ENCODE results near the gene EIF2B5.

The EIF2B5 gene

DNA sequence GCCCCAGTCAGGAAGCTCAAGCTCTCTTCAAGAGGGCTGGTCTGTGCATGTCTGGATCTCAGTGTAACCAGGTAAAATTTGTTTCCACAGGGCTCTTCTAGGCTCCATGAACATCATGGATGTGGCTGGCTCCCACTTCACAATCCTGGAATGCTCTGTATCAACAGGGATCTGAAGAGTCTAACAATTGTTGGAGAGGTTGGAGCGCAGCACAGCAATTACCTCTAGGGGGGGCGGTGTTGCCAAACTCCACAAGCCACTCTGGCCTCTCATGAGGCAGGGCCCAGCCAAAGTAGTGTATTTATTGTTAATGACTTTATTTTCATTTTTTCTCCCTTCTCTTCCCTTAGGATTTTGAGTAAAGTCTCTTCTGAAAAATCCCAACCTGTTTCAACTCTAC is 6.1 kb upstream of the EIF2B5 start:
- Mint-ChIP-seq H3K36me3 (ENCODE audit: low read depth) (no peaks in the 10 kb centered on the region), H3K9me3 (no peaks in the 10 kb centered on the region), H3K27me3 (ENCODE audit: low read depth) (peaks cover 4% of the 10 kb centered on the region), H3K4me3 (no peak overlapping the region), H3K4me1 (peaks cover 5% of the 10 kb centered on the region), H3K27ac (no peak overlapping the region)
- peak in 2 of 3 experiments; percentile 15 to 16 for TF ChIP-seq CTCF (IDR thresholded peaks at IDR 0.05; ENCODE audit: unreplicated experiment in 3 of 3)

DNA sequence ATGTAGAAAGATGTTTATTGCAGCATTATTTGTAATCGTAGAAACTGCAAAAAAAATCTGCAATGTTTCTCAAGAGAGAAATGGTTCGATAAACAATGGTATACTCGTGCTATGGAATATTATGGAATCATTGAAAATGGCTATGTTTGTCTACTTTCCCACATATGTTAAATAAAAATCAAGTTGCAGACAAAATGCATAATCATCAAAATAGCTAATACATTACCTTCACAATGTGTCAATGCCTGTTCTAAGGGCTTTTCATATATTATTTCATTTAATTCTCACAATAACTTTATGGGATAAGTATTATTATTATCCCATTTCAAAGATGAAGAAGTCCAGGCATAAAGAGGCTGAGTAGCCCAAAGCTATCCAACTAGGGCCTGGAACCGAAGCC is 2.2 kb upstream of the EIF2B5 start:
- no peak for TF ChIP-seq CTCF (IDR thresholded peaks at IDR 0.05; ENCODE audit: unreplicated experiment in 3 of 3)

GRCh38 chr3:184133840-184134745 is 1.1 kb upstream of the EIF2B5 start:
- Mint-ChIP-seq H3K4me3 (peak overlapping the region; percentile 96 to 97 (median 96)), H3K9me3 (no peaks in the 10 kb centered on the region), H3K27ac (peak overlapping the region; percentile 84 to 96 (median 95)), H3K4me1 (peaks cover 34% of the 10 kb centered on the region), H3K27me3 (ENCODE audit: low read depth) (no peaks in the 10 kb centered on the region), H3K36me3 (ENCODE audit: low read depth) (peaks cover 4% of the 10 kb centered on the region)
- no peak for TF ChIP-seq CTCF (IDR thresholded peaks at IDR 0.05; ENCODE audit: unreplicated experiment in 3 of 3)

More for the DNA sequence above, 2.2 kb upstream of the EIF2B5 start:
- Mint-ChIP-seq H3K4me3 (no peak overlapping the region), H3K36me3 (ENCODE audit: low read depth) (peaks cover 4% of the 10 kb centered on the region), H3K27me3 (ENCODE audit: low read depth) (peaks cover 4% of the 10 kb centered on the region), H3K27ac (no peak overlapping the region), H3K9me3 (no peaks in the 10 kb centered on the region), H3K4me1 (peaks cover 34% of the 10 kb centered on the region)

DNA sequence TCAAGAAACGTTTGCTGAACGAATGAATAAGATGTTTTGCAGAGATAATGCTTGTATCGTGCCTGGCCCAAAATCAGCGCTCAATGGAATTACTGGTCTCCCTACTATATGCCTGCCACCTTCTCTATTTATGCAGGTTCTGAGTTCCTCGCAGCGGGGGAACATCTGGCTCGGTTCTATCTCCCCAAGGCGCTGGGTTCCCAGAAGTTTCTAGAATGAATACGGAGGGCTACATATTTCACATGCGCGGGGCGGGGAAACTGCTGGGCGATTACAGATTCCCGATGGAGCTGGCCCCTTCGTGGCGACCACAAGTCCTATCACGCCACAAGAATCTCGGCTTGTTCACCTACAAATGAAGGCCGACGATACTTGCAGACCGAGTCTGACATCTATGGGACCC is 411 bp upstream of the EIF2B5 start:
- Mint-ChIP-seq H3K4me1 (peaks cover 34% of the 10 kb centered on the region), H3K4me3 (peak overlapping the region; percentile 96 to 97 (median 96)), H3K27ac (peak overlapping the region; percentile 84 to 96 (median 95)), H3K36me3 (ENCODE audit: low read depth) (peaks cover 4% of the 10 kb centered on the region), H3K9me3 (no peaks in the 10 kb centered on the region), H3K27me3 (ENCODE audit: low read depth) (no peaks in the 10 kb centered on the region)
- no peak for TF ChIP-seq CTCF (IDR thresholded peaks at IDR 0.05; ENCODE audit: unreplicated experiment in 3 of 3)

DNA sequence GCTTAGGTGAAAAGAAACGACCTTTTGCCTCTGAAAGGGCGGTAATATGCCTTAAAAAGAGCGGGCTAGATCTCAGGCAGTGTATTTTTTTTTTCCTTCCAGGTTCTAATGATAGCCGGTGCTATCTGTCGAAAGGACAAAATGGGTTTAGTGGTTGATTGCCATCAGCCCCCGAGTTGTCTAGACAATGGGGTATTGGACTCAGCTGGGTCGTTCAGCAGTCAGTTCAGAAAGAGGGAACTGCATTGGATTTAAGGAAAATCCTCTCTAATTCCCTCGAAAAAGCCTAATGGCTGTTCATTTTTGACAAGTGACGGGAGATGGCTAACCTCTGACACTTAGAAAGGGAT is 728 bp downstream of the EIF2B5 start:
- Mint-ChIP-seq H3K27me3 (ENCODE audit: low read depth) (no peaks in the 10 kb centered on the region), H3K27ac (peak overlapping the region; percentile 84 to 96 (median 95)), H3K9me3 (no peaks in the 10 kb centered on the region), H3K4me1 (peaks cover 34% of the 10 kb centered on the region), H3K36me3 (ENCODE audit: low read depth) (peaks cover 15% of the 10 kb centered on the region), H3K4me3 (peak overlapping the region; percentile 96 to 97 (median 96))
- no peak for TF ChIP-seq CTCF (IDR thresholded peaks at IDR 0.05; ENCODE audit: unreplicated experiment in 3 of 3)

DNA sequence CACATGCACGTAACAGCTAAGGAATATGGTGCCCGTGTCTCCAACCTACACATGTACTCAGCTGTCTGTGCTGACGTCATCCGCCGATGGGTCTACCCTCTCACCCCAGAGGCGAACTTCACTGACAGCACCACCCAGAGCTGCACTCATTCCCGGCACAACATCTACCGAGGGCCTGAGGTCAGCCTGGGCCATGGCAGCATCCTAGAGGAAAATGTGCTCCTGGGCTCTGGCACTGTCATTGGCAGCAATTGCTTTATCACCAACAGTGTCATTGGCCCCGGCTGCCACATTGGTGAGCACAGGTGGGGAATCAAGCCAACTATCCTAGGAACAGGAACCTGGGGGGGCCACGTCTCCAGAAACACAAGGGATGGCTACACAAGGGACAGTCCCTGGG is 5.3 kb downstream of the EIF2B5 start:
- H3K9me3 Mint-ChIP-seq = no peaks in the 10 kb centered on the region
- H3K36me3 Mint-ChIP-seq (ENCODE audit: low read depth) = peaks cover 42% of the 10 kb centered on the region
- H3K27ac Mint-ChIP-seq = no peak overlapping the region
- peaks cover 29% of the 10 kb centered on the region for H3K4me1 Mint-ChIP-seq
- H3K27me3 Mint-ChIP-seq (ENCODE audit: low read depth) = no peaks in the 10 kb centered on the region
- H3K4me3 Mint-ChIP-seq = no peak overlapping the region
- no peak for TF ChIP-seq CTCF (IDR thresholded peaks at IDR 0.05; ENCODE audit: unreplicated experiment in 3 of 3)
